K562 (cell line): ENCODE data around the gene NPTXR. TPM values are rescaled to one million over a fixed set of nuclear protein-coding genes. Genes with fewer than 3 reads are reported as not detected.

ENCODE experiments used
- ATAC-seq: fragments of 200-7000 bp; cut with Tn5 transposase; 3 replicates; pipeline ENCODE4 v1.9.1; 2020; ENCODE audit warnings: moderate library complexity
- BruUV-seq: library from RNA; stranded (reverse); fragments of 400-500 nt; replicated peaks from 2 replicates; lab custom pipeline; 2021; lab: Mats Ljungman, UMichigan
- CTCF ChIA-PET: fragments of 300-600 bp; formaldehyde crosslinking; extraction: SDS; loops from one replicate; lab custom pipeline; 2021; ENCODE audit warnings: low intra/inter-chr PET ratio; lab: Yijun Ruan, JAX
- POLR2A ChIA-PET: fragments of 300-600, 350-650 bp; sonication (Branson Sonifier 250); formaldehyde crosslinking; extraction: SDS; loops from one replicate; lab custom pipeline; 2021; ENCODE audit warnings: antibody characterized with exemption, inconsistent platforms; lab: Yijun Ruan, JAX
- DNase-seq, 4 experiments: peaks; one replicate each; pipeline versions ENCODE4 v3.0.0 to v3.0.0-alpha.2; 2011 to 2018; ENCODE audit warnings: low spot score in 3 of 4, mixed read lengths in 3 of 4; ENCODE audit errors: extremely low read depth in 1 of 4
- FAIRE-seq: peaks from 2 replicates; lab custom pipeline; 2011; peaks lifted over from hg19 to GRCh38; lab: Jason Lieb, UNC
- H2AFZ ChIP-seq: 2 replicates; pipeline ENCODE4 v1.6.0; 2011; ENCODE audit warnings: low read depth, low read length, control low read depth, inconsistent platforms
- H3K27ac ChIP-seq: fragments of 200-600 bp; 3 replicates; pipeline ENCODE4 v1.8.0; 2011; ENCODE audit warnings: low read depth, mild to moderate bottlenecking, control low read depth, inconsistent platforms, low read length, moderate library complexity, mixed read lengths; ENCODE audit errors: extremely low read depth
- H3K27me3 ChIP-seq, 2 experiments: fragments of 300-600 bp in 1 of 2; 2 replicates in 1 of 2; 3 replicates in 1 of 2; pipeline versions ENCODE4 v1.6.0 to v1.8.0; 2011; ENCODE audit warnings: inconsistent platforms in 2 of 2, low read length in 2 of 2, mild to moderate bottlenecking in 1 of 2, mixed read lengths in 1 of 2, moderate library complexity in 1 of 2; ENCODE audit not compliant: control insufficient read depth in 2 of 2, insufficient read depth in 2 of 2
- H3K36me3 ChIP-seq: fragments of 300-600 bp; 3 replicates; pipeline ENCODE4 v1.8.0; 2011; ENCODE audit warnings: mild to moderate bottlenecking, low read length, inconsistent platforms; ENCODE audit not compliant: control insufficient read depth, insufficient read depth
- H3K4me1 ChIP-seq, 2 experiments: fragments of 200-600 bp in 1 of 2; replicated peaks in 1 of 2; 2 replicates in 1 of 2; 3 replicates in 1 of 2; pipeline versions ENCODE4 v1.5.1 to v1.8.0; 2011; ENCODE audit warnings: inconsistent platforms in 2 of 2, low read length in 2 of 2, mild to moderate bottlenecking in 1 of 2, mixed read lengths in 1 of 2, moderate library complexity in 1 of 2; ENCODE audit not compliant: control insufficient read depth in 2 of 2, insufficient read depth in 2 of 2
- H3K4me2 ChIP-seq: 2 replicates; pipeline ENCODE4 v1.6.1; 2011; ENCODE audit warnings: low read length, control low read depth, inconsistent platforms, mixed read lengths; ENCODE audit not compliant: insufficient read depth
- H3K4me3 ChIP-seq: fragments of 200-600 bp; sonication (generic), shearing (Covaris generic); 2 replicates; pipeline ENCODE4 v1.5.1; 2016; ENCODE audit warnings: control low read depth, inconsistent platforms
- H3K79me2 ChIP-seq: fragments of 200-600 bp; 3 replicates; pipeline ENCODE4 v1.8.0; 2011; ENCODE audit warnings: low read length, inconsistent platforms; ENCODE audit not compliant: control insufficient read depth, insufficient read depth
- H3K9ac ChIP-seq, 2 experiments: 2 replicates each; pipeline versions ENCODE4 v1.6.0 to v1.6.1; 2011; ENCODE audit warnings: low read depth in 2 of 2, low read length in 2 of 2, control low read depth in 1 of 2, inconsistent platforms in 1 of 2, mild to moderate bottlenecking in 1 of 2, mixed read lengths in 1 of 2; ENCODE audit not compliant: insufficient read depth in 1 of 2
- H3K9me1 ChIP-seq: one replicate; pipeline ENCODE4 v1.6.0; 2011; ENCODE audit warnings: inconsistent platforms, mild to moderate bottlenecking, low read length, moderate library complexity; ENCODE audit not compliant: control insufficient read depth, insufficient read depth
- H3K9me3 ChIP-seq: replicated peaks from 2 replicates; pipeline ENCODE4 v1.5.1; 2011; ENCODE audit warnings: low read depth, low read length, inconsistent platforms; ENCODE audit not compliant: control insufficient read depth, insufficient read depth
- H4K20me1 ChIP-seq: replicated peaks from 2 replicates; pipeline ENCODE4 v1.6.1; 2011; ENCODE audit warnings: low read length, inconsistent platforms, mixed read lengths; ENCODE audit not compliant: control insufficient read depth, insufficient read depth
- BRD4 ChIP-seq: fragments of 200-600 bp; sonication (generic); IDR thresholded peaks from 2 replicates; pipeline ENCODE4 v1.6.1; 2017; ENCODE audit warnings: inconsistent platforms
- DDX20 ChIP-seq: fragments of 450-650 bp; IDR thresholded peaks from 2 replicates; pipeline ENCODE4 v1.6.1; 2016; ENCODE audit warnings: missing genetic modification characterization, low read depth, mild to moderate bottlenecking, missing compliant biosample characterization, moderate library complexity
- E2F1 ChIP-seq: sonication (generic); formaldehyde crosslinking; IDR thresholded peaks from 2 replicates; pipeline ENCODE4 v1.8.1; 2023; ENCODE audit warnings: mild to moderate bottlenecking, missing genetic modification reagents, moderate library complexity
- NCOA4 ChIP-seq: fragments of 450-650 bp; IDR thresholded peaks from 2 replicates; pipeline ENCODE4 v1.6.1; 2018; ENCODE audit warnings: mild to moderate bottlenecking; ENCODE audit not compliant: partially characterized antibody
- NFIX ChIP-seq: fragments of 250-450 bp; sonication (Bioruptor Pico); IDR thresholded peaks from 2 replicates; pipeline ENCODE4 v1.4.0; 2020; ENCODE audit warnings: low read depth, mild to moderate bottlenecking, moderate library complexity
- POLR2G ChIP-seq: fragments of 200-400 bp; formaldehyde crosslinking; IDR thresholded peaks from 2 replicates; pipeline ENCODE4 v1.6.1; 2017; ENCODE audit warnings: low read depth, mild to moderate bottlenecking, antibody characterized with exemption, low read length, moderate library complexity
- RBFOX2 ChIP-seq: fragments of 200-400 bp; formaldehyde crosslinking; IDR thresholded peaks from 2 replicates; pipeline ENCODE4 v1.6.1; 2017; ENCODE audit warnings: low read depth, mild to moderate bottlenecking, low read length, moderate library complexity
- RBM34 ChIP-seq: fragments of 200-400 bp; formaldehyde crosslinking; IDR thresholded peaks from 2 replicates; pipeline ENCODE4 v1.6.1; 2018; ENCODE audit warnings: low read length, borderline replicate concordance; ENCODE audit not compliant: insufficient read depth
- SIN3A ChIP-seq, 2 experiments: fragments of 150-350 bp in 1 of 2; IDR thresholded peaks; 2 replicates each; pipeline ENCODE4 v1.6.1; 2011 to 2016; ENCODE audit warnings: borderline replicate concordance in 2 of 2, low read depth in 2 of 2, low read length in 2 of 2, mild to moderate bottlenecking in 2 of 2, moderate library complexity in 2 of 2; ENCODE audit not compliant: control insufficient read depth in 1 of 2
- U2AF2 ChIP-seq: fragments of 200-400 bp; formaldehyde crosslinking; optimal IDR thresholded peaks from 2 replicates; pipeline ENCODE3; 2017; ENCODE audit warnings: low read depth, mild to moderate bottlenecking, low read length
- ZBED1 ChIP-seq: IDR thresholded peaks from 2 replicates; pipeline ENCODE4 v1.6.1; 2014
- ZNF561 ChIP-seq: fragments of 450-650 bp; formaldehyde crosslinking; conservative IDR thresholded peaks from 2 replicates; pipeline ENCODE4 v1.4.0; 2020; ENCODE audit warnings: mild to moderate bottlenecking, moderate library complexity
- WGBS: fragments of 100-300 bp; shearing (Covaris generic); methylation state at CpG from one replicate; pipeline ENCODE4 v1.1.6; 2016; ENCODE audit warnings: low coverage, mixed read lengths; ENCODE audit not compliant: insufficient coverage; ENCODE audit errors: missing lambda C conversion rate; 5-methylcytosine and 5-hydroxymethylcytosine counted together
- in situ Hi-C: fragments of 300-500 bp; cut with MboI; formaldehyde crosslinking; loops from 4 replicates; pipeline ENCODE4 v1.15.0; 2018; ENCODE audit warnings: inconsistent platforms, mixed read lengths
- intact Hi-C: fragments of 100-400 bp; cut with micrococcal nuclease; formaldehyde crosslinking; loops from 2 replicates; pipeline ENCODE4 v1.14.2; 2022
- polyA plus RNA-seq, 8 experiments: library from polyadenylated mRNA; depleted of rRNA in 4 of 8; stranded (reverse) in 5 of 8; unstranded in 3 of 8; fragments of >200 nt; fragmentation: Nextera tagmentation in 2 of 8; fragmentation: Illumina TruSeq in 1 of 8; extraction: Ambion mirVana in 2 of 8; extraction: Trizol in 1 of 8; gene quantifications; 2 replicates each; pipeline versions ENCODE4 v1.2.1 to v1.2.3, GENCODE V29; 2011 to 2014; ENCODE audit warnings: inconsistent platforms in 1 of 8, missing spikeins in 1 of 8
- total RNA-seq, 7 experiments: library from RNA; depleted of rRNA in 6 of 7; stranded (reverse); fragments of >200 nt in 6 of 7; fragmentation: Illumina TruSeq in 2 of 7; extraction: Trizol in 2 of 7; gene quantifications; 2 replicates each; pipeline versions ENCODE4 v1.2.1 to v1.2.3, GENCODE V29; 2011 to 2021; ENCODE audit warnings: low replicate concordance in 1 of 7
- TF ChIP-seq, protein P1 (sequence below): sonication (generic); formaldehyde crosslinking; IDR thresholded peaks from 2 replicates; pipeline ENCODE4 v1.8.1; 2023; ENCODE audit warnings: mild to moderate bottlenecking, missing genetic modification reagents

The NPTXR gene
- total and polyA plus RNA-seq, 9 of the 15 experiments (the other 6 are each of a cell fraction or from before 2014, with no cell fraction given): 0.01 to 3.1 (median 1.1) TPM

DNA sequence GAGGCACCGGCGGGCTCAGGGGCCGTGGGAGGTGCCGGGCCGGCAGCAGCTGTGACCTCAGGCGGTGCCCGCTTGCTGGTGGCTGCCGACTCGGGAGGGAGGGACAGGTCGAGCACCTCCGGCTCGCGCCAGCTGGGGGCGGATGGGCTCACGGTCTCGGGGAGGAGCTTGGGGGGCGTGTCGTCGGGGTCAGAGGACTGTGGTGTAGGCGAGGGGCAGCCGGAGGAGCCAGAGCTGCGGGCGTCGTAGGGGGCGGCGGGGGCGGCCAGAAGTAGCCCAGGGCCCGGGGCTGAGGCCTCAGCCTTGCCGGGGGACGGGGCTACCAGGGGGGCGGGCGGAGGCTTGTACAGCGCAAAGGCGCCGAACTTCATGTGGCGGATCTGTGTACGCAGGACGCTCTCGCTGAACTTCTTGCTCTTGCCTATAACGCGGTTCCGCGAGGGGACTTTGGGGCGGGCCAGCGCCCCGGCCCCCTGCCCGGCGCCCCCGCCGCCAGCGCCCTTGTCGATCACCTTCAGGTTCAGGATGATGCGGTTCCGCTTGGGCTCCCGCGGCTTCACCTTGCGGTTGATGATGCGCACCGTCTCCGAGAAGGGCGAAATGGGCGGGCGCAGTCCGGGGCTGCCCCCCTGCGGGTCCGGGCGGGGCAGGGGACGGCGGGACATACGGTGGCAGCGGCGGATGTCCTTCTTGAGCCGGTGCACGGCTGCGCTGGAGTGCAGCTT is 22.7 kb upstream of the NPTXR start:
- Histone ChIP-seq H4K20me1 (no peaks in the 10 kb centered on the region; the same call in 1 of the 2 replicates), H3K36me3 (peaks cover 49% of the 10 kb centered on the region; the same call in 2 of the 3 replicates)
- CTCF ChIA-PET: no interaction called here

More for the DNA sequence above, 22.7 kb upstream of the NPTXR start:
- POLR2A ChIA-PET: no interaction called here
- in situ Hi-C loops: no loop called here
- 96% methylated on average over 5 of the region's 75 CpGs for WGBS
- H3K9me3 ChIP-seq: no peaks in the 10 kb centered on the region
- H3K4me1 ChIP-seq: peaks cover 0 to 34% of the 10 kb centered on the region in 2 experiments; a peak in 4 of 5 replicates
- H3K27ac ChIP-seq: no peak overlapping the region
- BruUV-seq: no TSS peak
- peaks cover 2% of the 10 kb centered on the region for H3K9me1 ChIP-seq
- TF ChIP-seq DDX20 (tag) (no peak), E2F1 (CRISPR knock-in tag) (no peak), NCOA4 (no peak), RBM34 (no peak), ZNF561 (CRISPR knock-in tag) (no peak), POLR2G (0 out of 2 replicates have a peak, but pooled peaks have one; percentile 8), RBFOX2 (peak; percentile 53), ZBED1 (no peak), SIN3A (IDR thresholded peaks at IDR 0.05; ENCODE audit: borderline replicate concordance in 2 of 2, control insufficient read depth in 1 of 2, low read depth in 2 of 2, low read length in 2 of 2) (no peak), BRD4 (no peak), U2AF2 (no peak), NFIX (CRISPR knock-in tag) (no peak)
- TF ChIP-seq, protein P1, sequence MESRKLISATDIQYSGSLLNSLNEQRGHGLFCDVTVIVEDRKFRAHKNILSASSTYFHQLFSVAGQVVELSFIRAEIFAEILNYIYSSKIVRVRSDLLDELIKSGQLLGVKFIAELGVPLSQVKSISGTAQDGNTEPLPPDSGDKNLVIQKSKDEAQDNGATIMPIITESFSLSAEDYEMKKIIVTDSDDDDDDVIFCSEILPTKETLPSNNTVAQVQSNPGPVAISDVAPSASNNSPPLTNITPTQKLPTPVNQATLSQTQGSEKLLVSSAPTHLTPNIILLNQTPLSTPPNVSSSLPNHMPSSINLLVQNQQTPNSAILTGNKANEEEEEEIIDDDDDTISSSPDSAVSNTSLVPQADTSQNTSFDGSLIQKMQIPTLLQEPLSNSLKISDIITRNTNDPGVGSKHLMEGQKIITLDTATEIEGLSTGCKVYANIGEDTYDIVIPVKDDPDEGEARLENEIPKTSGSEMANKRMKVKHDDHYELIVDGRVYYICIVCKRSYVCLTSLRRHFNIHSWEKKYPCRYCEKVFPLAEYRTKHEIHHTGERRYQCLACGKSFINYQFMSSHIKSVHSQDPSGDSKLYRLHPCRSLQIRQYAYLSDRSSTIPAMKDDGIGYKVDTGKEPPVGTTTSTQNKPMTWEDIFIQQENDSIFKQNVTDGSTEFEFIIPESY (CRISPR knock-in tag): peak; percentile 45; the same call in 1 of the 2 replicates
- TF ChIP-seq, all 486 proteins: peak for 3
- Histone ChIP-seq H3K79me2 (peaks cover 24% of the 10 kb centered on the region), H2AFZ (no peak overlapping the region), H3K9ac (no peak overlapping the region), H3K4me2 (no peak overlapping the region), H3K4me3 (no peak overlapping the region), H3K27me3 (no peaks in the 10 kb centered on the region)
- no peak for DNase-seq
- no peak for FAIRE-seq
- intact Hi-C loops: no loop called here
- ATAC-seq: no peak
